Stimulated activated CD4-positive, alpha-beta T cell treated with anti-CD3 and anti-CD28 coated beads, TNF-alpha, amount 100 ng/mL, for 4 hours (primary cell): ENCODE results near the gene PTPN7.
"Not testable (repeated sequence)": the region's sequence is repeated elsewhere in the genome, so short reads cannot be mapped to it uniquely, and the experiment has no call there.

Experiments
- DNase-seq, 3 experiments: peaks; one replicate each; pipeline ENCODE4 v3.0.0-alpha.2; 2020; ENCODE audit warnings: low read depth in 3 of 3

Gene PTPN7

DNA sequence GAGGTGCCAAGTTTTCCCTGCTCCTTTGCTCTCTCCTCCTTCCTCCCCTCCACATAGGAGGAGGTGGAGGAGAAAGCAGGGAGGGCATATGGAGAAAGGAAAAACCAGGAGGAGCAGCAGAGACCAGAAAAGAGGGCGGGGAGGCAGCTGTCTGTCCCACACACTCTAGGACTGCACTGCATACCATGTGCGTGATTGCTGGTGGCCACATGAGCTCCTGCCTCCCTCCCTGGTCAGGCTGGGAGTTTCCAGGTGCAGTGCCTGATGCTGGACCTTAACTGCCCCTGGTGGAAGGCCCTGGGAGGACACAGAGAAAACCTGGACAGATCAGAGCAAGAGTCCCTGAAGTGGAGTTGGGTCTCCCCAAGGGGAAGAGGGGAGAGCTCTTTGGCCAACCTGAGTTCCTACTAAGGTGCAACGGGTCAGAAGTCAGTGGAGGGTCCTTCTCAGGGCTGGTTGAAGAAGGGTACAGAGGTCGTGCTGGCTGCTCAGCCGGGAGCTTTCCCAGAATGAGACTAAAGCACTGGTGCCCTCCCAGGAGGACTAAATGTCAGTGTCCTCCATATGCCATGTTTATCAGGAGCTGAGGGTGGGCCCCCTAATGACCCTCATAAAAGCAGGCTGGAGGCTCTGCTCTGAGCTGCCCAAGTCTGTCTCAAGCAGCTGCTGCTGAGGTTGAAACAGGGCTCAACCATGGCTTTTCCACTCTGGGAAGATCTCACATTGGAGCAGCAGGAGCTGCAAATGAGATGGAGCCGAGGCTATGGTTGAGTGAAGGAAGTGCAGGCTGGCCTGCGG lies 29.7 kb upstream of the PTPN7 start:
- no peak for DNase-seq

DNA sequence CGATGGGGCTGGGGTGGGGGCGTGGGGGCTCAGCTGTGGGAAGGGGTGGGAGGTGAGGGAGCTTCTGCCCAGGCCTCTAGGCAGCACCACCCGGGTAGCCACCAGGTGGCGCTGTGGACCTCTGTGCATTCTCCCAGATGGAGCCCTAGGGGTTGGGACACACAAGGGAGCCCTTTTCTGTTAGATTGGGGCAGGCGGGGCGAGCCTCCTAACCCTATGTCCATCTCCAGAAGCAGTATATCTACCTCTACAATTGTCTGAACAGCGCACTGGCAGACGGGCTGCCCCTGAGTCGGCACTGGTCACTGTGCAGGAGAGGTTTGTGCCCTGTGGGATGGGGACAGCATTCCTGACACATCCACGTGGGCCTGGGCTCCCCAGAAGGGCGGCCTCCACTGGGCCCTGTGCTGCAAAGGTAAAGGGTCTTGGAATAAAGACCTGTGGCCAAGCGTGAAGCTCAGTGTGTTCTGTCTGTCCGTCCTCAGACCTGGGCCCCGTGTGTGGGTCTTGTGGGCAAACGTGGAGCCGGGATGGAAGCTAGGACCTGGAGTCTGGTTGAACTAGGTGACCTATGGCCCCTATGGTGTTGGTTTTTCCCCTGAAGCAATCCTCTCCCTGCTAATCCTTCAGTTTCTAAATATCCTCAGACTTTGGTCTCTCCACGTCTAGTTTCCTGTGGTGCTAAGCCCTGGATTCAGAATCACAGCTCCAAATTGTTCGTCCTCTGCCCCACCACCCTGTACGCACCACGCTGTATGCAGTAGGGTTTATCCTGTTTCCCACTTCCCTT lies 28.8 kb upstream of the PTPN7 start:
- DNase-seq, result peak; percentile 52 to 69 (median 58)

- DNase-seq, result no peak
Observed at GRCh38 chr1:202187697-202188407, 27.4 kb upstream of the PTPN7 start.

GRCh38 chr1:202187041-202187671 lies 26.8 kb upstream of the PTPN7 start:
- DNase-seq, result no peak

DNA sequence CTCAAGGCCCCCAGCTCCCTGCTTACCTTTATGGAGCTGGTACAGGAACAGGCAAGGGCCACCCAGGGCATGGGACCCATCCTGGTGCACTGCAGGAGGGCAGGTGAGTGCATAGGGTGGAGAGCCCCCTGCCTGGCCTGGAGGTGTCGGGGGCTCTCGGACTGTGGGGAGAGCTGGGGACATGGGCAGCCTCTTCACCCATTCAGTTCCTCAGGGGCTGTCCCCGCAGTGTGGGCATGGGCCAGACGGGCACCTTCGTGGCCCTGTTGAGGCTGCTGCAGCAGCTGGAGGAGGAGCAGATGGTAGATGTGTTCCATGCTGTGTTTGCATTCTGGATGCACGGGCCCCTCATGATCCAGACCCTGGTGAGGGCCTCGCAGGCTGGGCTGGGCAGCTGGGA lies 25.9 kb upstream of the PTPN7 start:
- no peak for DNase-seq

- peak in 2 of 3 experiments; percentile 44 to 50 for DNase-seq
Observed at GRCh38 chr1:202184750-202185460, 24.5 kb upstream of the PTPN7 start.

GRCh38 chr1:202182040-202182877 lies 21.9 kb upstream of the PTPN7 start:
- DNase-seq, result no peak

DNA sequence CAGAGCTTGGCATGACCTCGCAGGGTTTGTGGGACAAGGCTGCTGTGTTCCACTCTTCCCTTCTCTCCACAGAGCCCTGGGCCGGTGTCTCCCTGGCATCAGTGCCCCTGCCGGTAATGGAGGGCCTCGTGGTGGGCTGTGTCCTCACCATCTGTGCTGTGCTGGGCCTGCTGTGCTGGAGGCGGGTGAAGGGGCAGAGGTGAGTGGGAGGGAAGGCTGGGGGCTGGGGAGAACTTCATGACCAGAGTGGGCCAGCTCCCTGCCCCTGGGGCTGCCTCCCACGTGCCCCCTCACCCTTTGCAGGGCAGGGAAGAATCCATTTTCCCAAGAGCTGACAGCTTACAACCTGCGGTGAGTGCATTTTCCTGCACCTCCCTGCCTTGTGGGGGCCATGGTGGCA lies 21.2 kb upstream of the PTPN7 start:
- DNase-seq, result no peak

DNA sequence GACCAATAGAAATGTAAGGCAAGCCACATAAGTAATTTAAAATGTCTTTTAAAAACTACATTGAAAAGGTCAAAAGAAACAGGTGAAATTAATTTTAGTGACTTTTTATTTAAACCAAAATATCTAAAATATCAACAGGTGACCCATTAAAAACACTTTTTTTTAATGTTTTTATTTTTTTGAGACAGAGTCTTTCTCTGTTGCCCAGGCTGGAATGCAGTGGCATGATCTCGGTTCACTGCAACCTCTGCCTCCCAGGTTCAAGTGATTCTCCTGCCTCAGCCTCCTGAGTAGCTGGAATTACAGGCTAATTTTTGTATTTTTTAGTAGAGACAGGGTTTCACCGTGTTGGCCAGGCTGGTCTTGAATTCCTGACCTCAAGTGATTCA lies 20.3 kb upstream of the PTPN7 start:
- not testable (repeated sequence) for DNase-seq

- no peak for DNase-seq
Observed at GRCh38 chr1:202179828-202180750, 19.7 kb upstream of the PTPN7 start.

- DNase-seq, result no peak
Observed at GRCh38 chr1:202176949-202177927, 16.8 kb upstream of the PTPN7 start.

GRCh38 chr1:202173993-202174392 lies 13.6 kb upstream of the PTPN7 start:
- no peak for DNase-seq

DNA sequence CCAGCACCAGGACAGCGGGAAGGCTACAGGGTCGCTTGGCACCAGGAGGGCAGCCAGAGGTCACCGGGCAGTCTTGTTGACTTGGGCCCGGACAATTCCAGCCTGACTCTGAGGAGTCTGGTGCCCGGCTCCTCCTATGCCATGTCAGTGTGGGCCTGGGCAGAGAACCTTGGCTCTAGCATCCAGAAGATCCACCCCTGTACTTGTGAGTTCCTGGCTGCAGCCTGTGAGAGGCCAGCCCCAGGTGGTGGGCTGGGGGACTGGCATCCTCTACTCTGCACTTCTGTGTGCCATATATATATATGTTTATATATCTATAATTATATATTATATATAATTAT lies 11.6 kb upstream of the PTPN7 start:
- DNase-seq, result no peak

- DNase-seq, result no peak
Observed at GRCh38 chr1:202171292-202172014, 11.1 kb upstream of the PTPN7 start.

GRCh38 chr1:202170726-202171125 lies 10.3 kb upstream of the PTPN7 start:
- DNase-seq, result no peak

- DNase-seq, result no peak
Observed at GRCh38 chr1:202168861-202169260, 8.5 kb upstream of the PTPN7 start.

- DNase-seq, result no peak
Observed at GRCh38 chr1:202167708-202168415, 7.5 kb upstream of the PTPN7 start.
